Measurements from ENCODE around the gene TMEM9. TPM values are rescaled to one million over a fixed set of nuclear protein-coding genes. Genes with fewer than 3 reads are reported as not detected.
A peak's percentile ranks its signal among the peaks of the same experiment; 100 is the strongest.

The TMEM9 gene
- total RNA-seq, 6 donors from 2014 or later = 29.3 to 73.6 (median 59.2) TPM

DNA sequence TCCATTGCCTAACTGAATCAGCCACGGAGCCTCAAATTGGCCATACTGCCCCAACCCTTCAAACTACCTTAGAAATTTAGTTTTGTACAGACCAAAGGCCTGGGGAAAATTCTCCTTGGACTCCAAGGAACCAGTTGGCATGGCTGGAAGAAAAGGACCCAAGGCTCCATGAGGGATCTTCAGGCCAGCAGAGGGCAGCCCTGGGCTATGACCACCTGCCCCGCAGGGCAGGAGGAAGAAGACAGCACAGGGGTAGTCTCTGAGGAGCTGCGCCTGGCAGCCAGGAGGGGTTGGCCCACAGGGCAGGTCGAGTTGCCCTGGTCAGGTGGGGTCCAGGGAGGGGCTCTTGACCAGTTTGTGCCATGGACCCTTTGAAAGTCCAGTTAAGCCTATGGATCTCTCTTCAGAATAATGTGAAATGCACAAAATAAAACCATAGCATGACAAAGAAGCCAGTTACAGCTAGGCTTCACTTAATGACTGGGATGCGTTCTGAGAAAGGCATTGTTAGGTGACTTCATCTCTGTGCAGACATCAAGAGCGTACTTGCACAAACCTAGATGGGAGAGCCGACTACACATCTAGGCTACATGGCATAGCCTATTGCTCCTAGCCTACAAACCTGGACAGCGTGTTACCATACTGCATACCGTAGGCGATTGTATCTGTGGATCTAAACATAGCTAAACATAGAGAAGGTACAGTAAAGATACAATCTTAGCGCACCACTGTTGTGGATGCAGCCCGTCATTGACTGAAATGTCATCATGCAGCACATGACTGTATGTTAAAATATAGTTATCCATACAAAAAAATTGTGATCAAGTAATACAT lies 68.2 kb downstream of the TMEM9 start:
- Histone ChIP-seq H3K36me3 (no peaks in the 10 kb centered on the region), H3K4me1 (no peaks in the 10 kb centered on the region), H3K27me3 (no peaks in the 10 kb centered on the region), H3K27ac (no peak overlapping the region), H3K9me3 (no peaks in the 10 kb centered on the region), H3K4me3 (no peak overlapping the region)
- DNase-seq (peak; percentile 57 to 59), ATAC-seq (ENCODE audit: low FRiP score in 2 of 2) (peak; percentile 78 to 81)
- TF ChIP-seq EP300 (IDR thresholded peaks at IDR 0.05) = no peak
- TF ChIP-seq, protein P1, sequence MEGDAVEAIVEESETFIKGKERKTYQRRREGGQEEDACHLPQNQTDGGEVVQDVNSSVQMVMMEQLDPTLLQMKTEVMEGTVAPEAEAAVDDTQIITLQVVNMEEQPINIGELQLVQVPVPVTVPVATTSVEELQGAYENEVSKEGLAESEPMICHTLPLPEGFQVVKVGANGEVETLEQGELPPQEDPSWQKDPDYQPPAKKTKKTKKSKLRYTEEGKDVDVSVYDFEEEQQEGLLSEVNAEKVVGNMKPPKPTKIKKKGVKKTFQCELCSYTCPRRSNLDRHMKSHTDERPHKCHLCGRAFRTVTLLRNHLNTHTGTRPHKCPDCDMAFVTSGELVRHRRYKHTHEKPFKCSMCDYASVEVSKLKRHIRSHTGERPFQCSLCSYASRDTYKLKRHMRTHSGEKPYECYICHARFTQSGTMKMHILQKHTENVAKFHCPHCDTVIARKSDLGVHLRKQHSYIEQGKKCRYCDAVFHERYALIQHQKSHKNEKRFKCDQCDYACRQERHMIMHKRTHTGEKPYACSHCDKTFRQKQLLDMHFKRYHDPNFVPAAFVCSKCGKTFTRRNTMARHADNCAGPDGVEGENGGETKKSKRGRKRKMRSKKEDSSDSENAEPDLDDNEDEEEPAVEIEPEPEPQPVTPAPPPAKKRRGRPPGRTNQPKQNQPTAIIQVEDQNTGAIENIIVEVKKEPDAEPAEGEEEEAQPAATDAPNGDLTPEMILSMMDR (IDR thresholded peaks at IDR 0.05) = peak in 5 of 6 experiments; percentile 24 to 66 (median 48)
- WGBS, 2 donors = 76 to 78% methylated on average over 12 of the region's 12 CpGs

Other genes with a start within 250 kb of the TMEM9 start
- gene KIF21B, start 130.8 kb downstream of the TMEM9 start, total RNA-seq = 10 to 100 TPM in 1 of 6 donors, 1 to 10 TPM in 5; 3.6 to 18.9 (median 6.1) TPM
- under 1 TPM in 3 of 6 donors, not detected in 3; 0.03 to 0.30 (median 0.10) TPM for gene CACNA1S, start 42.0 kb downstream of the TMEM9 start, total RNA-seq
- not detected for gene ASCL5, start 27.3 kb downstream of the TMEM9 start, total RNA-seq
- gene IGFN1, start 36.4 kb upstream of the TMEM9 start, total RNA-seq = 1 to 10 TPM in 1 of 6 donors, under 1 TPM in 3, not detected in 2; 0.11 to 6.3 (median 0.79) TPM
- gene PKP1, start 129.0 kb upstream of the TMEM9 start, total RNA-seq = 1 to 10 TPM in 5 of 6 donors, under 1 TPM in 1; 0.86 to 4.9 (median 2.5) TPM
- gene TNNT2, start 223.2 kb upstream of the TMEM9 start, total RNA-seq = 10 to 100 TPM in 2 of 6 donors, 1 to 10 TPM in 4; 2.0 to 31.4 (median 6.4) TPM
- 10 to 100 TPM; 12.6 to 48.1 (median 39.1) TPM for gene LAD1, start 244.8 kb upstream of the TMEM9 start, total RNA-seq